KG1 (cell line): ENCODE results near the gene C16orf54.
"Not testable (repeated sequence)": the region's sequence is repeated elsewhere in the genome, so short reads cannot be mapped to it uniquely, and the experiment has no call there.

Experiments
- DNase-seq: peaks from one replicate; lab custom pipeline; 2025; lab: John Stamatoyannopoulos, UW

C16orf54 gene

GRCh38 chr16:29745853-29746345, at the start of gene C16orf54:
Gene C16orf54, minus strand, starts transcription at chr16:29745990. Its CDS starts 1,039 bp downstream, at chr16:29744951.
- DNase-seq, result peak; percentile 93

- DNase-seq, result no peak
Observed at GRCh38 chr16:29794231-29794710, 48.5 kb upstream of the C16orf54 start.

DNA sequence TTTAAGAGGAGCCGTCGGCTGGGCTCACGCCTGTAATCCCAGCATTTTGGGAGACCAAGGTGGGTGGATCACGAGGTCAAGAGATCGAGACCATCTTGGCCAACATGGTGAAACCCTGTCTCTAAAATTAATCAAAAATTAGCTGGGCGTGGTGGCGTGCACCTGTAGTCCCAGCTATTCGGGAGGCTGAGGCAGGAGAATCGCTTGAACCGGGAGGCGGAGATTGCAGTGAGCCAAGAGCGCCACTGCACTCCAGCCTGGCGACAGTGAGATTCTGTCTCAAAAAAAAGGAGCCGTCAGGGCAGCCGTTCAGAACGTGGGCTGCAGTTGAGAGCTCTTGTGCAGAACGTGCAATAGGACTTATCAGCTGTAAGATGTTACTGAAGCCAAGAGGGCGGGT, 47.4 kb upstream of the C16orf54 start:
- DNase-seq, result not testable (repeated sequence)

DNA sequence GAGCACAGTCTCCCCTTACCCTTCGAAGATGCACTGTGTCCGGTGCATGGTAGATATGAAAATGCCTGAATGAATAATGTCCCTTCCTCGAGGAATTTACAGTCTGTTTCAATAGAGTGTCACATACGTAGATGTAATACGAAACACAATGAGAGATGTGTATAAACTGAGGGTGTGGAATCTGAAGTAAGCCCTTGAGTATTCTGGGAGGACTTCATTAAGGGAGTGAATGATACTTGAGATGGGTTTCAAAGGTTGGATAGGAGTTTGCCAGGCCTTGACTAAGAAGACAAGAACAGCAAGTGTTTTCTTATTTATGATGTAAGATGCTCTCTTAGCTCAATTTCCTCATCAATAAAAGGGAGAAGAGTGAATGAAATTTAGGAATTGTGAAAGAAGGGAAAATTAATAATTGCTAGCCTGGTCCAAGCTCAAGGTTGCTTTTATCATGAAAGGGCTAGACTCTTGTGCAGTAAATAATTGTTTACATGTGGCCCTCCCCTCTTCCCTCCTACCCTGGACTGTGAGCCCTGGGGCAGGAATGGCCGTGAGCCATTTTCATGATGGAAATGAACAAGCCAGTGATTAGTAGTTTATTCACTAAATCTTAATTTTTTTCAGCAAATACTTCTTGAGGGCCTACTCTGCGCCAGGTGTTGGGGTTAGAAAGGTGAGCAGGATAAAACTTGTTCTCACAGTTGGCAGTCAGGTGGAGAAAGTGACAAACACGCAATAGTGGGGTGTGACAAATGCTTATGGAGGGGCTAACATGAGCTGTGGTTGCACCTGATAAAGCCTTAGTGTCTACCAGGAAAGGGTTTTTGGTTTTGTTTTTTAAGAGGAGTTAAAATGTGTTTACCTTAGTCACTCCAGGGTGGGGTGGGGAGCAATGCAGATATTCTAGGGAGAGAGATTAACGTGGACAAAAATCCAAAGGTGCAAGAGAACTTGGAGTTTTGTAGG, 46.3 kb upstream of the C16orf54 start:
- DNase-seq, result no peak

- no peak for DNase-seq
Observed at GRCh38 chr16:29790949-29791844, 45.4 kb upstream of the C16orf54 start.

DNA sequence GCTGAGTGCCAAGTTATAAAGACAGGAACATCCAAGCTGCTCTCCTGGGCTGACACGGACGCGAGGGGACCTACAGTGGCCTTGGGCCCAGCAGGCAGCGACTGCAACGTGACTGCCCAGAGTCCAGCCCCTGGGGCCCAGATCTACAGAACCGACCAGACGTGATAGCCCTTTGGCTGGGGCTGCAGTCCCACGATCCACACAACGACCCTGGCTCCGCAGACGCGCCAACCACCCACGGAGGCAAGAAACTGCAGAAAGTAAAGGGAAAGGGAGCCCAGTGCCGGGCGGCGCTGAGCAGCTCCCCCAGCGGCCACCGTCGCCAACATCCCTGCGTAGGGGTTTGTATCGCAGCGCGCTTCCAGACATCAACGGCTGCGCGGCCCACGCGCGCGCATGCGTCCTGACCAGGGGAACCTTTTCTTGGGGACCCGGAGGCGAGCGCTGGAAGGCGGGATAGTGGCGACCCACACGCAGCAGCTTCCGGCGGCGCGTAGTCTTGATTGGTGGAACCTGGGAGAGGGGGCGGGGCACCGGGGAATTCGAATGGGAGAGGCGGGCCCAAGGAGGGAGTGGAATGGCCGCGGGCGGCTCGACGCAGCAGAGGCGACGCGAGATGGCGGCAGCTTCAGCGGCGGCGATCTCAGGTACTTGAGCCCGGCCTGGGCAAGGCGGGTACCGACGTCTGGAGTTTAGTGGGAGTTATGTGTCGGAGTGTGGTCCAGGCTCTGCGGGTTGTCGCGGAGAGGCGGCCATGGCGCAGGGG, 44.6 kb upstream of the C16orf54 start, which contains the start of gene KIF22:
TSS of gene KIF22 (plus strand) at position 569 of the 766 bp plus-strand sequence. CDS start at position 578, 9 bp downstream.
- peak; percentile 95 for DNase-seq

DNA sequence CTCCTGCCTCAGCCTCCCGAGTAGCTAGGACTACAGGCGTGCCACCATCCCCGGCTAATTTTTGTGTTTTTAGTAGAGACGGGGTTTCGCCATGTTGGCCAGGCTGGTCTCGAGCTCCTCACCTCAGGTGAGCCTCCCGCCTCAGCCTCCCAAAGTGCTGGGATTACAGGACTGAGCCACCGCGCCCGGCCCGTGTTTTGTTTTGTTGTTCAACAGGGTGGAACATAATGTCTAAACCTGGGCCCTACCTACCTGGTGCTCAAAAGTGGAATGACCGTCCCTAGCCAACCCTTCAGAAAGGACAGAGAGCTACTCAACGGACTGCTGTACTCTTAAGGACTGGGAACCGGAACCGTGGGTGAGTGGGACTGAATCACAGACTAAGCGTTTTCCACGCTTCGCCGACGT, 44.0 kb upstream of the C16orf54 start:
- DNase-seq, result no peak

GRCh38 chr16:29787155-29787554, 41.4 kb upstream of the C16orf54 start:
- not testable (repeated sequence) for DNase-seq

DNA sequence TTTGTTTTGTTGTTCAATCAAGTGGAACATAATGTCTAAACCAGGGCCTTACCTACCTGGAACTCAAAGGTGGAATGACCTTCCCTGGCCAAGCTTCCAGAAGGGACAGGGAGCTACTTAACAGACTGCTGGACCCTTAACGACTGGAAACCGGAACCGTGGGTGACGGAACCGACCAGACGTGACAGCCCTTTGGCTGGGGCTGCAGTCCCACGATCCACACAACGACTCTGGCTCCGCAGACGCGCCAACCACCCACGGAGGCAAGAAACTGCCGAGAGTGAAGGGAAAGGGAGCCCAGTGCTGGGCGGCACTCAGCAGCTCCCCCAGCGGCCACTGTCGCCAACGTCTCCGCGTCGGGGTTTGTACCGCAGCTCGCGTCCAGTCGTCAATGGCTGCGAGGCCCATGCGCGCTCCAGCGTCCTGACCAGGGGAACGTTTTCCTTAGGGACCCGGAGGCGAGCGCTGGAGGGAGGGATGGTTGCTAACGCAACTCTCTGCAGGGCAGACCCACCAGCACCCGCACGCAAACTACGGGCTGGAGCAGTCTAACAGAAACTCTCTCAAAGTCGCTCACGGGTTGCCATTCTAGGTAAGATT, 39.2 kb upstream of the C16orf54 start:
- DNase-seq, result no peak

GRCh38 chr16:29784157-29784556, 38.4 kb upstream of the C16orf54 start:
- DNase-seq, result no peak

DNA sequence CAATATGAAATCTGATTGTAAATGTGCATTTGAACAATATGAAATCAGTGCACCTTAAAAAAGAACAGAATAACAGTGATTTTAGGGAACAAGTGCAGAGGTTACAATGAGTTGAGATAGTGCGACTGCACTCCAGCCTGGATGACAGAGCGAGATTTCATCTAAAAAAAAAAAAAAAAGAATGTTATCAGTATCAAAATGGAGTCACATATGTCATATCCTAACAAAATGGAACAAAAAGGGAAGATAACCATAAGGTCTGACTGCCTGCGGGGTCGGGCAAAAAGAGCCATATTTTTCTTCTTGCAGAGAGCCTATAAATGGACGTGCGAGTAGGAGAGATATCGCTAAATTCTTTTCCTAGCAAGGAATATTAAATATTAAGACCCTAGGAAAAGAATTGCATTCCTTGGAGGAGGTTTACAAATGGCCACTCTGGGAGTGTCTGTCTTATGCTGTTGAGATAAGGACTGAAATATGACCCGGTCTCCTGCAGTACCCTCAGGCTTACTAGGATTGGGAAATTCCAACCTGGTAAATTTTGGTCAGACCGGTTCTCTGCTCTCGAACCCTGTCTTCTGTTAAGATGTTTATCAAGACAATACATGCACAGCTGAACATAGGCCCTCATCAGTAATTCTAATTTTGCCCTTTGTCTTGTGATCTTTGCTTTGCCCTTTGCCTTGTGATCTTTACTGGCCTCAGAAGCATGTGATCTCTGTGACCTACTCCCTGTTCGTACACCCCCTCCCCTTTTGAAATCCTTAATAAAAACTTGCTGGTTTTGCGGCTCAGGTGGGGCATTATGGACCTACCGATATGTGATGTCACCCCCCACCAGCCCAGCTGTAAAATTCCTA, 37.5 kb upstream of the C16orf54 start:
- DNase-seq, result not testable (repeated sequence)

DNA sequence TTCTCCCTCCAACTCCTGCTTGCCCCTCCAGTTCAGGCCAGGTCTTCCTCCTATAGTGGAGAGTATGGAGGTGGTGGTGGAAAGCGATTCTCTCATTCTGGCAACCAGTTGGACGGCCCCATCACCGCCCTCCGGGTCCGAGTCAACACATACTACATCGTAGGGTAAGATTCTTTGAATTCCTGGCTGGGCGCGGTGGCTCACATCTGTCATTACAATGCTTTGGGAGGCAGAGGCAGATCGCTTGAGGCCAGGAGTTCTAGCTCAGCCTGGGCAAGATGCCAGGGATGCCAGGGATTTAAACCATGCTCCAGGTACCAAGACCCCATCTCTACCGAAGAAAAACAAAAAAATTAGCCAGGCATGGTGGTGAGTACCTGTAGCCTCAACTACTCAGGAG, 33.7 kb upstream of the C16orf54 start:
- no peak for DNase-seq

DNA sequence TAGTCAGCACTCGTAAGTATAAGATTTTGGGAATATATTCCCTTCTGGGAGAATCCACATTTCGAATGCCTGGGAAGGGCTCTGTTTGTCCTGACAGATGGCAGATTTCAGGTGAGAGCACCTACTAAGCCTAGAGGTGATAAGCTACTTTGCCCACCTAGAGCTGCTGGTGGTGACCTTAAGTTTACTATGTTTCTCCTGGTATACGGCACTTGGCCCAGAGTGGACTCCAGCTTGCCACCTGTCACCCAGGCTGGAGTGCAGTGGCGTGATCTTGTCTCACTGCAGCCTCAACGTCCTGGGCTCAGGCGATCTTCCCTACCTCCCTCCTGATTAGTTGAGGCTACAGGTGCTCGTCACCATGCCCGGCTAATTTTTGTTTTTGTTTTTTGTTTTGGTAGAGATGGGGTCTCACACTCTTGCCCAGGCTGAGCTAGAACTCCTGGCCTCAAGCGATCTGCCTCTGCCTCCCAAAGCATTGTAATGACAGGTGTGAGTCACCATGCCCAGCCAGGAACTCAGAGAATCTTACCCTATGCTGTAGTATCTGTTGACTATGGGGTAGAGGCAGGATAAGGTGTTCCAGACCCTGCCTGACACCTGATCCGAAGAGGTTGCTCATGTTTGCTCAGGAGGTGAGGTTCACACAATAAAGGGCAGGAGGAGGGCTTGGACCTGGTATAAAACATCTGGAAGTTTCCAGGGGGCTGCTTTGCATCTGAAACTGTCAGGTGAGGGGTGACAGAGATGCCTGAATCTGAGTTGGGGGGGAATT, 32.0 kb upstream of the C16orf54 start, which contains the start of gene ZG16:
TSS of gene ZG16 (plus strand) at position 681 of the 775 bp plus-strand sequence. CDS start 1,011 bp downstream, outside the sequence.
- no peak for DNase-seq

DNA sequence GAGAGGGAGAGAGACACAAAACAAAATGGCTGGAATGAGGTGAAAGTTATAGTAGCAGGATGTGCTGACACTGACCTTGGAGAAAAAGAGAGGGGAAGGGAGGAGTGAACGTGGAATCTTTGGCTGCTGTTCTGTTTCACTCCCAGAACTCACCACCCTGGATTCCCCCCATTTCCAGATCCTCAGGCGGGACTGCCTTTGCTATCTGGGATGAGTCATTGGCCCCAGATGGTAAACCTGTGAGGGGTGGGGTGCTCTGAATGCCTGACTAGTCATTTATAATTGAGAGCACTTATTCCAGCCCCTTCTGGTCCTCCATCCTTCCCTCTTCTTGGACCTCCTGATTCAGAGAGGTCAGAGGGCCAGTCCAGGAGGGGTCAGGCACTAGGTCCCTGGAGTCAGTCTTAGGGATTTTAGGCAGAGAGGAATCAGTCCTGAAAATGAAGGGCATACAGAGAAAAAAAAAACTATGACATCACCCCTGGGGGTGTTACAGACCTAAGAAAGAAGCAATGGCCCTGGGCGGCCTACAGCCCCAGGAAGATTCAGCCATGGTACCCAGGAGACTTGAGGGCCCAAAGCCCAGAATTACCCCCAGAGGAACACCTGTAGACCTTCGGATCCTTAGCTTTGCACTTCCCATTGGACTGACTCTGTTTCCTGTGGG, 30.1 kb upstream of the C16orf54 start:
- no peak for DNase-seq

DNA sequence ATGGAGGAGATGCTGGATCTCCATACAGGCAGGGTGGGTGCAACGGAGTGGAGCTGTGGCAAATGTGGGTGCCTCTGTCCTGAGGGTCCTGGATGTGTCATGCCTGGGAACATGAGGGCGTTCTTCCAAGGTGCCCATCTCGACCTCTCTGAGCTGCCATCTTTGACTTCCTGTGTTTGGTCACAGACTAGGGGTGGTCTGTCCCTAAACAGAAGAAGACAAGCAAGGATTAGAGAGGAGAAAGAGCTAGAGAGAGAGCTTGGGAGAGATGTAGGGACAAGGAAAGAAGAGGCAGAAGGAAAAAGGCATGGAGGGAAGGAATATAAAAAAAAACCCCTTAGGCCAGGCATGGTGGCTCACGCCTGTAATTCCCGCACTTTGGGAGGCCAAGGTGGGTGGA, 28.9 kb upstream of the C16orf54 start:
- DNase-seq, result no peak

DNA sequence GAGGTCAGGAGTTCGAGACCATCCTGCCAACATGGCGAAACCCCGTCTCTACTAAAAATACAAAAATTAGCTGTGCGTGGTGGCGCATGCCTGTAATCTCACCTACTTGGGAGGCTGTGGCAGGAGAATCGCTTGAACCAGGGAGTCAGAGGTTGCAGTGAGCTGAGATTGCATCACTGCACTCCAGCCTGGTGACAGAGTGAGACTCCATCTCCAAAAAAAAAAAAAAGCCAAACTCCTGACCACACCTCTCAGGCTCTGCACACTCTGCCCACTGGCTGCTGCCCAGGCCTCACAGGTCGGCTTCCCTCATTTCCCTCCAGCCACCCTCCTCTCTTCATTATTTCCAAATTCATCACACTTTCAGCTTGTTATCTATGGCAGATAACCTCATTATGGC, 26.5 kb upstream of the C16orf54 start:
- not testable (repeated sequence) for DNase-seq

DNA sequence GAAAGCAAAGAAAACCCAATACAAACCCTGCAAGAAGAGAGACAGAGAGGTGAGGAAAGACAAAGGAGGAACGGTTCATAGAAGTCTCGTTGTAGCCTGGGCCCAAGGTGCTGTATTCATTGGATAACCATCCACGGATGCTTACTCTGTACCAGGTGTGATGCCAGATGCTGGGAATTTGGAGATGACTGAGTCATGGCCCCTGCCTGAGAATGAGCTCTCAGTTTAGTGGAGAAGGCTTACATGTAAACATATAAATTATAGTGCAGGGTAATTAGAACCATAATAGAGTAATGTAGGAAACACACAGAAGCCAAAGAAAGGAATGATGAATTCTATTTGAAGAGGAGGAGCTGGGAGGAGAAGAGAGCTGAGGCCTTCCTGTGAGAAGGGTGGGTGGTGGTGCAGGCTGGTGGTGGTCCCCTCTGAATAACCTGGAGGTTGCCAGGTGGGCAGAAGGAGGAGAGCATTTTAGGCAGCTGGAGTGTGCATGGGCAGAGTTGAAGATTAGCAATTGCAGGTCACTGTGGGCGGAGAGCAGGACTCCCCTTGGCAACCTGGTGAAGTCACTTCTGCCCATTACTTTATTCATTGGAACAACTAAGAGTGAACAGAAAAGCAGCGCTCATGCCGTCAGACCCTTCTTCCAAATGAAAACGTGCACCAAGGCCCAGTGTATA, 24.6 kb upstream of the C16orf54 start:
- no peak for DNase-seq

GRCh38 chr16:29769507-29769906, 23.7 kb upstream of the C16orf54 start:
- DNase-seq, result no peak
